Activated CD4-positive, alpha-beta T cell treated with anti-CD3 and anti-CD28 coated beads for 36 hours (primary cell): Measurements from ENCODE around the gene DNASE1. TPM values are rescaled to one million over a fixed set of nuclear protein-coding genes. Genes with fewer than 3 reads are reported as not detected.

ENCODE experiments used
- ATAC-seq: fragments of 200-7000 bp; cut with Tn5 transposase; one replicate; pipeline ENCODE4 v1.10.0; 2021; ENCODE audit warnings: mild to moderate bottlenecking, moderate library complexity
- CTCF ChIA-PET: fragments of 350-600 bp; sonication (Branson Sonifier 250); formaldehyde crosslinking; loops from one replicate; lab custom pipeline; 2021; ENCODE audit warnings: antibody characterized with exemption; lab: Charles Lee
- POLR2A ChIA-PET: fragments of 350-600 bp; sonication (Branson Sonifier 250); formaldehyde crosslinking; loops from one replicate; lab custom pipeline; 2021; ENCODE audit warnings: antibody characterized with exemption, inconsistent platforms; lab: Charles Lee
- DNase-seq: peaks from one replicate; pipeline ENCODE4 v3.0.0-alpha.2; 2020
- H3K27ac Mint-ChIP-seq: one replicate; pipeline ENCODE4 v1.8.0; 2021; ENCODE audit warnings: mixed read lengths
- H3K27me3 Mint-ChIP-seq: one replicate; pipeline ENCODE4 v1.8.0; 2021; ENCODE audit warnings: mixed read lengths
- H3K36me3 Mint-ChIP-seq: one replicate; pipeline ENCODE4 v1.8.0; 2021; ENCODE audit warnings: low read depth, mixed read lengths
- H3K4me1 Mint-ChIP-seq: one replicate; pipeline ENCODE4 v1.8.0; 2021; ENCODE audit warnings: mixed read lengths
- H3K4me3 Mint-ChIP-seq: one replicate; pipeline ENCODE4 v1.8.0; 2021; ENCODE audit warnings: mild to moderate bottlenecking, moderate library complexity, mixed read lengths
- H3K9me3 Mint-ChIP-seq: one replicate; pipeline ENCODE4 v1.8.0; 2021; ENCODE audit warnings: low read depth, mixed read lengths
- intact Hi-C, 2 experiments: fragments of 100-400 bp; cut with DNase I in 1 of 2; cut with micrococcal nuclease in 1 of 2; formaldehyde crosslinking; loops; one replicate each; pipeline versions ENCODE4 v1.14.2 to v1.15.1; 2022 to 2024; cut with DNase I, micrococcal nuclease
- total RNA-seq, 2 experiments: library from RNA; stranded (reverse); gene quantifications; one replicate each; pipeline ENCODE4 v1.2.3, GENCODE V29; 2021

Gene DNASE1
- total RNA-seq, 2 experiments from 2014 or later, result 10.1 to 11.3 TPM

DNA sequence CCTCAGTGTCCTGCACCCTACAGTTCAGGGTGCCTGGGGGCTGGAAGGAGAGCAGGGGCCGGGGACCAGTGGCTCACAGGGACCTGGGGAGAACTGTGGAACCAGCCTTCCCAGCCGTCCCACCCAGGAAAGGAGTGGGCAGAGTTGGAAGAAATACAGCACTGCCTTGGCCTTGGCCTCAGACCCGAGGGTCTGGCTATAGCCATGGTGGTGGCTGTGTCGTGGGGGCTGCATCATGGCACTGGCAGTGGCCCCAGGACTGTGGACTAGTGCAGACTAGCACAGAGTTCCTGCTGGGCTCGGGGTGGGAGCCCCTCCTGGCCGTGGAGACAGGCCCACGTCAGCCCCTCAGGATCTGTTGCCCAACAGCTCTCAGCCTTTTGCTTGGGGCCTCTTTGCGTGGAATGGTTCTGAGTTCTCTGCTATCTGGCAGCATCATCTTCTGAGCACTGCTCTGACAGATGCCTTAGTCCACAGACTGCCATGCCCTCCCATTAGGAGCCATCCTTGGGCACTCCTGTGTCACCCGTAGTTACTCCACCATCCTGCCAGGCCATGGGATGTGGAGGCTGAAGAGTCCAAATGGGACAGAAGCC lies 12.6 kb upstream of the DNASE1 start:
- H3K4me1 Mint-ChIP-seq, result peaks cover 19% of the 10 kb centered on the region
- no peak overlapping the region for H3K27ac Mint-ChIP-seq
- intact Hi-C loops, result no loop called here
- ChIA-PET POLR2A (no interaction called here), CTCF (no interaction called here)
- no peaks in the 10 kb centered on the region for H3K9me3 Mint-ChIP-seq
- ATAC-seq (no peak), DNase-seq (no peak)
- H3K4me3 Mint-ChIP-seq, result no peak overlapping the region
- no peaks in the 10 kb centered on the region for H3K27me3 Mint-ChIP-seq
- peaks cover 6% of the 10 kb centered on the region for H3K36me3 Mint-ChIP-seq

DNA sequence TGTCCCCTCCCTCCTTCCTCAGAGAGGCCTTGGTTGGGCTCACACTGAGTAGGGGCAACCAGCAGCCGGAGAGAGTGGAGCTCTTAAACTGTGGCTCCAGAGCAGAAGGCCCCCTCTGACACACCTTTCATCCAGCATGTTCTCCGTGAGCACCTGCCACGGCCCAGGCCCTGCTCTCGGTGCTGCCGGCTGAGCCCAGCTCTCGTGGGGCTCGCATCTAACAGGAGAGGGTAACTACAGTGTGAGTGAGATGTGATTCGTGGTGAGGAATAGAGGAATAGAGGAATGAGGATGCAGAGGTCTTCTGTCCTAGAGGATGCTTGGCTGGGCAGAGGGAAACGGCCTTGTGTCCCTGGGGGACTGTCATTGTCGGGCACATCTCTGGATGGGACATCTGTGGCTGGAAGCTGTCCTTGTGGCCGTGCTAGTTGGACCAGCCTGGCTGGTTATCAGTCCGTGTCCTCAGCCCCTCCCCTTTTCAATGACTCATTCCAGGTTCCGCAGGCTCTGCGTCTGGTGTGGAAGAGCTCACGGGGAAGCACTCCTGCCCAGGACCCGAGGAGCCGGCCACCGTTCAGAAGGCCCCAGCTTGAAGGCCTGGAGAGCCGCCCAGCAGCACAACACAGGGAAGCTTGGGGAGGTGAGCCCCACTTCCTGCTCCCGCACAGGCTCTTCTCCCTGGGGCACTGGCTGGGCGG lies 11.9 kb upstream of the DNASE1 start:
- H3K27ac Mint-ChIP-seq, result no peak overlapping the region
- DNase-seq (no peak), ATAC-seq (no peak)
- H3K36me3 Mint-ChIP-seq, result peaks cover 6% of the 10 kb centered on the region
- no peak overlapping the region for H3K4me3 Mint-ChIP-seq
- peaks cover 12% of the 10 kb centered on the region for H3K4me1 Mint-ChIP-seq
- H3K9me3 Mint-ChIP-seq, result no peaks in the 10 kb centered on the region
- H3K27me3 Mint-ChIP-seq, result no peaks in the 10 kb centered on the region
- ChIA-PET POLR2A (no interaction called here), CTCF (interaction anchor here (0.6 kb wide), 1 partner anchor 31 kb away, joined by 3 read pairs; the partner anchor contains the start of gene SLX4)
- intact Hi-C loops, result no loop called here

GRCh38 chr16:3643095-3643730 lies 11.3 kb upstream of the DNASE1 start:
- H3K4me3 Mint-ChIP-seq, result no peak overlapping the region
- intact Hi-C loops, result no loop called here
- H3K27me3 Mint-ChIP-seq, result no peaks in the 10 kb centered on the region
- ChIA-PET CTCF (interaction anchor here (0.6 kb wide), 1 partner anchor 31 kb away, joined by 3 read pairs; the partner anchor contains the start of gene SLX4), POLR2A (no interaction called here)
- H3K36me3 Mint-ChIP-seq, result peaks cover 6% of the 10 kb centered on the region
- ATAC-seq (no peak), DNase-seq (no peak)
- H3K27ac Mint-ChIP-seq, result no peak overlapping the region
- peaks cover 6% of the 10 kb centered on the region for H3K4me1 Mint-ChIP-seq
- H3K9me3 Mint-ChIP-seq, result no peaks in the 10 kb centered on the region

- Mint-ChIP-seq H3K27me3 (no peaks in the 10 kb centered on the region), H3K9me3 (no peaks in the 10 kb centered on the region), H3K4me1 (no peaks in the 10 kb centered on the region), H3K36me3 (peaks cover 2% of the 10 kb centered on the region), H3K4me3 (no peak overlapping the region), H3K27ac (no peak overlapping the region)
- ChIA-PET POLR2A (no interaction called here), CTCF (no interaction called here)
- intact Hi-C loops, result no loop called here
- DNase-seq (no peak), ATAC-seq (no peak)
Observed at GRCh38 chr16:3645108-3645503, 9.4 kb upstream of the DNASE1 start.

DNA sequence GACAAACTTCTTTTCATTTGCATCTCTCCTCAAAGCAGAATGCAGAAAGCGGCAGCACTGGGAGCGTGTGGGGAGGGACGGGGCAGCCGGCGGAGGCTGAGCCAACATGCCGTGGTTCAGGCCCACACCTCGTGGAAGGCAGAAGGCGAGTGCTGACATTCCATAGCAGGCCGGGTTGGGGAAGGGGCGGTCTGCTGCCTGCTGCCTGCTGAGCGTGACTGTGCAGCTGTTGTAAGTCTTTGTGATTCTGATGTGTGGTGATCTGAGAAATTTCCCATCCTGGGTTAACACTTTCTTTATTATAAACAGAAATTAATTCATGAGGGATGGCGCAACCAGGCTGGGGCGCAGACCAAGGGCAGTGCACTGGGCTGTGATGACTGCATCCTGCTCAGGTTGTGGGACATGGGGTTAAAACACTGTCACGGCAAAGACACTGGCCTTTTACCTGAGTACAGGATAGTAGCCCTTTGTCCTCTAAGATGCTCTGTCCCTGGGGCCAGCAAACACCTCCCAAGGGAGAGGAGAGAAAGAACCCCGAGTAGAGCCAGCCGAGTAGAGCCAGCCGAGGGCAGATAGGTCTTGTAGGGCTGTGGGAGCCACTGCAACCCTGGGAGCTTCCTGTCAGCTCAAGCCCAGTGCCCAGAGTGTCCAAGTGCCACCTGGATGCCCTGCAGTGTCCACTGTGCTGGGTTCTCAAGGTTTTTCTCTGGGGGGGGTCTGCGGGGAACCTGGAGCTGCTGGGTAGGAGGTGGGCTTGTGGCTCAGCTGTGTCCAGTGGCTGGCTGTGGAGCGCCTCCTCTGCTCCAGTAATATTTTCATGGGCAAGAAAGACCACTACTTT lies 8.8 kb upstream of the DNASE1 start:
- intact Hi-C loops, result no loop called here
- H3K36me3 Mint-ChIP-seq, result no peaks in the 10 kb centered on the region
- no peak for ATAC-seq
- CTCF ChIA-PET, result interaction anchor here (1.1 kb wide), 1 partner anchor 291 kb away, joined by 3 read pairs; no protein-coding TSS in a partner anchor
- POLR2A ChIA-PET, result no interaction called here
- no peak for DNase-seq
- H3K27ac Mint-ChIP-seq, result no peak overlapping the region
- H3K27me3 Mint-ChIP-seq, result no peaks in the 10 kb centered on the region
- no peaks in the 10 kb centered on the region for H3K4me1 Mint-ChIP-seq
- H3K4me3 Mint-ChIP-seq, result no peak overlapping the region
- no peaks in the 10 kb centered on the region for H3K9me3 Mint-ChIP-seq

- Mint-ChIP-seq H3K36me3 (no peaks in the 10 kb centered on the region), H3K4me3 (no peak overlapping the region), H3K27ac (no peak overlapping the region), H3K9me3 (no peaks in the 10 kb centered on the region), H3K4me1 (no peaks in the 10 kb centered on the region), H3K27me3 (no peaks in the 10 kb centered on the region)
- ChIA-PET POLR2A (no interaction called here), CTCF (interaction anchor here (1.1 to 1.4 kb wide), 2 partner anchors 9 to 291 kb away, joined by 3 read pairs; no protein-coding TSS in a partner anchor)
- peak; percentile 23 for ATAC-seq
- intact Hi-C loops, result no loop called here
- no peak for DNase-seq
Observed at GRCh38 chr16:3646348-3646920, 8.1 kb upstream of the DNASE1 start.

- no peaks in the 10 kb centered on the region for H3K4me1 Mint-ChIP-seq
- intact Hi-C loops, result no loop called here
- H3K36me3 Mint-ChIP-seq, result peaks cover 6% of the 10 kb centered on the region
- no peaks in the 10 kb centered on the region for H3K27me3 Mint-ChIP-seq
- H3K4me3 Mint-ChIP-seq, result no peak overlapping the region
- CTCF ChIA-PET, result interaction anchor here (0.6 kb wide), 1 partner anchor 1234 kb away, joined by 5 read pairs; no protein-coding TSS in a partner anchor
- POLR2A ChIA-PET, result no interaction called here
- no peak for ATAC-seq
- DNase-seq, result no peak
- no peaks in the 10 kb centered on the region for H3K9me3 Mint-ChIP-seq
- no peak overlapping the region for H3K27ac Mint-ChIP-seq
Observed at GRCh38 chr16:3650631-3651265, 3.7 kb upstream of the DNASE1 start.

DNA sequence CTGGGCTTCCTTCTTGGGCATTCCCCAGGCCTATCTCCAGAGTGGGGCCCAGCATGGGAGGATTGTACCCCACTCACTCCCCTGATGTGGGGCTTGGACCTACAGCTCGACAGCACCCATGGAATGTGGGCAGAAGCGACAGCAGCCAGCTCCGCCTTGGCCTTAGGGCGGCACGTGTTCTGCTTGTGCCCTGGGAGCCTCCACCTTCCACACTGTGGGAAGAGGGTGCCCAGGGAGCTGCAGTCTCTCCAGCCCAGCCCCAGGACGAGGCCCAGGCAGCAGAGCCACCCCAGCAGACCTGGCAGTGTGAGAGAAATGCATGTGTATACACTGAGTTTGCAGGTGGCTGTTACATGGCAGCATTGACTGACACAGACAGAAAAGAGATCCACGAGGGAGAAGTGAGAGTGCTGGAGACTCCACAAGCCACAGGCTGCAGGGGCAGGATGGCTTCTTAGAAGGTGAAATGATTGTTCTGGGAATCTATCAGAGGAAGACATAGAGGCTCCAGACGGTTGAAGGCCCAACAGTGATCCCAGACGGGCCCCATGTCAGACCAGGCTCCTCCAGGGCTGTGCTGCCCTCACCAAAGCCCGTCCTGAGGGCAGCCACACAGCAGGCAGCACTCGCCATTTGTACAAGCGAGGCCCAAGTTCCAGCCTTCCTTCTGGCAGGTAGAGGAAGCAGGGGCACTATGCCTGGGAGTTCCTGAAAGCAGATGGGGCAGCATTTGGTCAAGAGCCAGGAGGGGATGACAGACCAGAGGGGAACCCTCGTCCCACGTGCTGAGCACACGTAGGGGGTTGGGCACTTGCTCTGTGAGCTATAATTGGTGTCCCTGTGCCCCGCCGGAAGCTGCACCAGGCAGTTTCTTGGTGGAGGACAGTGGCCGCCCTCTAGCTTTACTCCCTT lies 2.8 kb upstream of the DNASE1 start:
- Mint-ChIP-seq H3K9me3 (no peaks in the 10 kb centered on the region), H3K27me3 (no peaks in the 10 kb centered on the region), H3K27ac (no peak overlapping the region), H3K4me1 (no peaks in the 10 kb centered on the region), H3K36me3 (peaks cover 7% of the 10 kb centered on the region), H3K4me3 (no peak overlapping the region)
- intact Hi-C loops, result no loop called here
- ATAC-seq (no peak), DNase-seq (no peak)
- POLR2A ChIA-PET, result no interaction called here
- CTCF ChIA-PET, result interaction anchor here (0.6 kb wide), 1 partner anchor 1233 kb away, joined by 5 read pairs; no protein-coding TSS in a partner anchor

- POLR2A ChIA-PET, result no interaction called here
- CTCF ChIA-PET, result interaction anchor here (1.3 kb wide), 1 partner anchor 59 kb away, joined by 3 read pairs; no protein-coding TSS in a partner anchor
- intact Hi-C loops, result no loop called here
Observed at GRCh38 chr16:3652373-3653195, 1.9 kb upstream of the DNASE1 start.

More at GRCh38 chr16:3652373-3653195, 1.9 kb upstream of the DNASE1 start:
- Mint-ChIP-seq H3K36me3 (peaks cover 13% of the 10 kb centered on the region), H3K4me3 (no peak overlapping the region), H3K4me1 (no peaks in the 10 kb centered on the region), H3K9me3 (no peaks in the 10 kb centered on the region), H3K27me3 (no peaks in the 10 kb centered on the region), H3K27ac (no peak overlapping the region)
- DNase-seq (no peak), ATAC-seq (no peak)
